A673 (cell line): ENCODE results near the gene ABCC10. TPM values are rescaled to one million over a fixed set of nuclear protein-coding genes. Genes with fewer than 3 reads are reported as not detected.

Experiments
- BruUV-seq: library from RNA; stranded (reverse); fragments of 400-500 nt; replicated peaks from 2 replicates; lab custom pipeline; 2021; lab: Mats Ljungman, UMichigan
- CTCF ChIA-PET: fragments of 300-600 bp; sonication (Branson Sonifier 250); formaldehyde crosslinking; loops from one replicate; lab custom pipeline; 2022; ENCODE audit warnings: antibody characterized with exemption; lab: Charles Lee
- POLR2A ChIA-PET: fragments of 300-600 bp; sonication (Branson Sonifier 250); formaldehyde crosslinking; loops from one replicate; lab custom pipeline; 2022; ENCODE audit warnings: antibody characterized with exemption; ENCODE audit not compliant: low non-redundant PET; lab: Charles Lee
- DNase-seq: peaks from one replicate; pipeline ENCODE4 v3.0.0-alpha.2; 2015; ENCODE audit warnings: low spot score
- H3K27ac ChIP-seq: fragments of 200-600 bp; sonication (generic); 2 replicates; pipeline ENCODE4 v1.5.1; 2016; ENCODE audit warnings: mixed run types, low read depth, mild to moderate bottlenecking, mixed read lengths, antibody characterized with exemption, low read length; ENCODE audit not compliant: poor library complexity, severe bottlenecking
- H3K27me3 ChIP-seq: fragments of 200-600 bp; sonication (generic); replicated peaks from 2 replicates; pipeline ENCODE4 v1.6.1; 2017; ENCODE audit warnings: mixed run types, low read depth, mild to moderate bottlenecking, mixed read lengths, antibody characterized with exemption, low read length; ENCODE audit not compliant: insufficient read depth, poor library complexity
- H3K36me3 ChIP-seq: fragments of 200-600 bp; sonication (generic); 2 replicates; pipeline ENCODE4 v1.6.1; 2016; ENCODE audit warnings: mixed run types, mild to moderate bottlenecking, mixed read lengths, antibody characterized with exemption, low read length; ENCODE audit not compliant: insufficient read depth, poor library complexity, severe bottlenecking
- H3K4me1 ChIP-seq: fragments of 200-600 bp; sonication (generic); 2 replicates; pipeline ENCODE4 v1.6.1; 2017; ENCODE audit warnings: mixed run types, mild to moderate bottlenecking, mixed read lengths, antibody characterized with exemption, low read length; ENCODE audit not compliant: insufficient read depth, poor library complexity, severe bottlenecking
- H3K4me3 ChIP-seq: fragments of 200-600 bp; sonication (generic); 2 replicates; pipeline ENCODE4 v1.5.1; 2016; ENCODE audit warnings: low read depth, mixed run types, mild to moderate bottlenecking, mixed read lengths, low read length; ENCODE audit not compliant: poor library complexity, severe bottlenecking
- H3K9me3 ChIP-seq: fragments of 200-600 bp; sonication (generic); 2 replicates; pipeline ENCODE4 v1.6.1; 2016; ENCODE audit warnings: mixed run types, low read depth, mild to moderate bottlenecking, mixed read lengths, antibody characterized with exemption, low read length; ENCODE audit not compliant: poor library complexity, severe bottlenecking
- EZH2 ChIP-seq: fragments of 200-600 bp; sonication (generic); IDR thresholded peaks from 2 replicates; pipeline ENCODE4 v1.6.1; 2017; ENCODE audit warnings: borderline replicate concordance, low read depth, mild to moderate bottlenecking, mixed read lengths, antibody characterized with exemption, low read length; ENCODE audit not compliant: poor library complexity, severe bottlenecking
- intact Hi-C: fragments of 100-400 bp; cut with micrococcal nuclease; formaldehyde crosslinking; loops from one replicate; pipeline ENCODE4 v1.10.0; 2022; ENCODE audit not compliant: unreplicated experiment
- total RNA-seq: library from RNA; stranded (reverse); gene quantifications from 2 replicates; pipeline ENCODE4 v1.2.3, GENCODE V29; 2021
- TF ChIP-seq, protein P1 (sequence below): fragments of 300-800, 200-600 bp; sonication (generic); conservative IDR thresholded peaks from 2 replicates; pipeline ENCODE4 v1.5.1; 2017; ENCODE audit warnings: low read depth, mild to moderate bottlenecking, antibody characterized with exemption, low read length, moderate library complexity, mixed read lengths

ABCC10 gene
- total RNA-seq, 1 experiment from 2014 or later: 46.4 TPM

DNA sequence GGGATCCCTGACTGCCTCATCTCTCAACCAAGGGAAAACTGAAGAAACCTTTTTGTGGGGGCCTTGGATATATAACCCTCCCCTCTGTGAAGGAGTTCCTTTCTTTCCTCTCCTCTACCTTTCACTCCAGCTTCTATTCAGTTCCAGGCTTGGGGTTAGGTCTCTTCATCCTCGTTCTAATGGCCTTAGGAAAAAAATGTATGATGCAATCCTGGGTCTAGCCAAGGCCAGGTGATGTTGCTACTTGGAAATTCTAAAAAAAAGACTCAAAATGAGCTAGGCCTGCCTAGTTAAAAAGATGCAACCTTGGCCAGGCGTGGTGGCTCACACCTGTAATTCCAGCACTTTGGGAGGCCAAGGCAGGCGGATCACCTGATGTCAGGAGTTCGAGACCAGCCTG lies 7.6 kb downstream of the ABCC10 start:
- no TSS peak for BruUV-seq
- intact Hi-C loops: no loop called here
- H3K9me3 ChIP-seq: no peaks in the 10 kb centered on the region
- ChIA-PET CTCF (interaction anchor here (1.0 kb wide), 1 partner anchor 291 kb away, joined by 3 read pairs; no protein-coding TSS in a partner anchor), POLR2A (no interaction called here)
- H3K4me3 ChIP-seq: no peak overlapping the region
- no peak for DNase-seq
- no peaks in the 10 kb centered on the region for H3K27me3 ChIP-seq
- no peak for TF ChIP-seq EZH2
- TF ChIP-seq, protein P1, sequence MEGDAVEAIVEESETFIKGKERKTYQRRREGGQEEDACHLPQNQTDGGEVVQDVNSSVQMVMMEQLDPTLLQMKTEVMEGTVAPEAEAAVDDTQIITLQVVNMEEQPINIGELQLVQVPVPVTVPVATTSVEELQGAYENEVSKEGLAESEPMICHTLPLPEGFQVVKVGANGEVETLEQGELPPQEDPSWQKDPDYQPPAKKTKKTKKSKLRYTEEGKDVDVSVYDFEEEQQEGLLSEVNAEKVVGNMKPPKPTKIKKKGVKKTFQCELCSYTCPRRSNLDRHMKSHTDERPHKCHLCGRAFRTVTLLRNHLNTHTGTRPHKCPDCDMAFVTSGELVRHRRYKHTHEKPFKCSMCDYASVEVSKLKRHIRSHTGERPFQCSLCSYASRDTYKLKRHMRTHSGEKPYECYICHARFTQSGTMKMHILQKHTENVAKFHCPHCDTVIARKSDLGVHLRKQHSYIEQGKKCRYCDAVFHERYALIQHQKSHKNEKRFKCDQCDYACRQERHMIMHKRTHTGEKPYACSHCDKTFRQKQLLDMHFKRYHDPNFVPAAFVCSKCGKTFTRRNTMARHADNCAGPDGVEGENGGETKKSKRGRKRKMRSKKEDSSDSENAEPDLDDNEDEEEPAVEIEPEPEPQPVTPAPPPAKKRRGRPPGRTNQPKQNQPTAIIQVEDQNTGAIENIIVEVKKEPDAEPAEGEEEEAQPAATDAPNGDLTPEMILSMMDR: no peak
- no peak overlapping the region for H3K27ac ChIP-seq
- H3K4me1 ChIP-seq: no peaks in the 10 kb centered on the region
- peaks cover 6% of the 10 kb centered on the region for H3K36me3 ChIP-seq

DNA sequence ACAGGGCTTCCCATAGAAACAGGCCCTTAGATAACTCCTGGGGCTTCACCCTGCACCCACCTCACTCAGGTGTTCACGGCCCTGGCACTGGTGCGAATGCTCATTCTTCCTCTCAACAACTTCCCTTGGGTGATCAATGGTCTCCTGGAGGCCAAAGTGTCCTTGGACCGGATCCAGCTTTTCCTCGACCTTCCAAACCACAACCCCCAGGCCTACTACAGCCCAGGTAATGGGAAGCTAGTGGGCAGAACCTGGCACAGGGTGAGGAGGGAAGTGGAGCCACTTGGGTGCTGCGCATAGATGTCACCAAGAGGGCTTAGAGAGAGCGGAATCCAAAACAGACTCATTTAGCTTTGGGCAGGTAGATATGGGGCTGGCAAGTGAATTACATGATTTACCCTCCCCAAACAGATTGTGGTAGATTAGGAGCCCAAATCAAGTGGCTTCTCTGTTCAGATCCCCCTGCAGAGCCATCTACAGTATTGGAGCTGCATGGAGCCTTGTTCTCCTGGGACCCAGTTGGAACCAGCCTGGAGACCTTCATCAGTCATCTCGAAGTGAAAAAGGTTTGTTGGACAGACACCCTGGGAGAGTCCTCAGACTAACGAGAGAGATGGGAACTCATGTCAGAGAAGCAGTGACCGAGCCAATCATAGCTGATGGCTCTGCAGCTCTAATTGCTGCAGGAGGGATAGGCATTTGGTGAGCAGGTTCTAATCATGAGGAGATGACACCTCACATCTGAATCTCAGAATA lies 8.5 kb downstream of the ABCC10 start:
- CTCF ChIA-PET: interaction anchor here (1.0 kb wide), 1 partner anchor 292 kb away, joined by 3 read pairs; no protein-coding TSS in a partner anchor
- Histone ChIP-seq H3K4me3 (no peak overlapping the region), H3K27me3 (no peaks in the 10 kb centered on the region), H3K4me1 (no peaks in the 10 kb centered on the region), H3K9me3 (no peaks in the 10 kb centered on the region), H3K36me3 (peaks cover 6% of the 10 kb centered on the region), H3K27ac (no peak overlapping the region)
- no peak for DNase-seq
- BruUV-seq: no TSS peak
- no peak for TF ChIP-seq EZH2
- TF ChIP-seq, protein P1: no peak
- POLR2A ChIA-PET: no interaction called here
- intact Hi-C loops: no loop called here

DNA sequence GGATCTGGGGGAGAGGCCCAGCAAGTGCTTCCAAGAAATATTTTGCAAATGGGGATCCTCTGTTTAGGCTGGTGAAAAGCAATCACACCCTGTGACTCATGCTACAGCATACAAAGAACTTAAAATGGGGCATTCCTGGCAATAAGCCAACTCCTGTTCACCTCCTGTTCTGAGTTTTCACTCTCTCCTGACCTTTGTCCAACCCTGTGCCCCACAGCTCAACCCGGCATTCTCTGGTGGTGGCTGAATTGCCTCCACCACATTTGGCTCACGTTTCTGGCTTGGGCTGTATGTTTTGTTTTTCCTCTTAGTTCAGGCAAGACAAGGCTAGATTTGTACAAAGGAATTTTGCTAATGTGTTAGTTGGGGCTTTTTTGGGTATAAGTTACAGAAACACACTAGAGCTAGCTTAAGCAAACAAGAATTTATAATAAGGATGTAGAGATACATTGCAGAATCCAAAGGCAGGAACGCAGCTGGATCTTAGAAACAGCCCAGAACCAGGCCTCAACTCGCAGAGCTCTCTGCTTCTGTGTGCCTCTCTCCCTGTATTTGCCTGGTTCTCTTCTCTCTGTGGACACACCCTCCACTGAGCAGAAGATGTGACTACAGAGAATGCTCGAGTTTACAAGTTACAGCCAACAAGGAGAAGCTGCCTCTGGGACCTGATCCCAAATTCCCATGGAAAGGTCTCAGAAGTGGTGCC lies 9.4 kb downstream of the ABCC10 start:
- DNase-seq: no peak
- ChIA-PET CTCF (interaction anchor here (0.6 kb wide), 1 partner anchor 69 kb away, joined by 6 read pairs; no protein-coding TSS in a partner anchor), POLR2A (no interaction called here)
- no TSS peak for BruUV-seq
- Histone ChIP-seq H3K27ac (no peak overlapping the region), H3K36me3 (peaks cover 6% of the 10 kb centered on the region), H3K9me3 (no peaks in the 10 kb centered on the region), H3K4me1 (no peaks in the 10 kb centered on the region), H3K27me3 (no peaks in the 10 kb centered on the region), H3K4me3 (no peak overlapping the region)
- intact Hi-C loops: no loop called here
- TF ChIP-seq EZH2: no peak
- TF ChIP-seq, protein P1: no peak
